Skeletal muscle tissue (tissue), 4 donors: ENCODE results near the gene MPRIP. TPM values are rescaled to one million over a fixed set of nuclear protein-coding genes. Genes with fewer than 3 reads are reported as not detected.
A peak's percentile ranks its signal among the peaks of the same experiment; 100 is the strongest.

Experiments used
- H3K27ac ChIP-seq: one replicate; pipeline ENCODE4 v1.7.0; 2013; ENCODE audit warnings: mild to moderate bottlenecking, low read depth, low read length, inconsistent platforms
- H3K27me3 ChIP-seq, 3 donors: one replicate each; pipeline ENCODE4 v1.7.0; 2013; ENCODE audit warnings: low read length in 3 of 3; ENCODE audit not compliant: control insufficient read depth in 3 of 3, insufficient read depth in 3 of 3
- H3K36me3 ChIP-seq, 3 donors: one replicate each; pipeline ENCODE4 v1.7.0; 2013; ENCODE audit warnings: low read length in 3 of 3; ENCODE audit not compliant: control insufficient read depth in 3 of 3, insufficient read depth in 3 of 3
- H3K4me1 ChIP-seq, 3 donors: one replicate each; pipeline ENCODE4 v1.7.0; 2013; ENCODE audit warnings: low read length in 3 of 3, mild to moderate bottlenecking in 3 of 3; ENCODE audit not compliant: control insufficient read depth in 3 of 3, insufficient read depth in 3 of 3
- H3K4me3 ChIP-seq, 3 donors: one replicate each; pipeline ENCODE4 v1.7.0; 2013; ENCODE audit warnings: low read length in 3 of 3
- H3K9ac ChIP-seq, 3 donors: one replicate each; pipeline ENCODE4 v1.7.0; 2013; ENCODE audit warnings: low read length in 3 of 3, mild to moderate bottlenecking in 3 of 3, moderate library complexity in 2 of 3, low read depth in 1 of 3
- H3K9me3 ChIP-seq, 3 donors: one replicate each; pipeline ENCODE4 v1.7.0; 2013; ENCODE audit warnings: low read length in 3 of 3; ENCODE audit not compliant: control insufficient read depth in 3 of 3
- total RNA-seq: library from RNA; depleted of rRNA; stranded (reverse); fragments of >200 nt; gene quantifications from one replicate; pipeline ENCODE4 v1.2.3, GENCODE V29; 2014
- donor health status: Osteomylitis.

MPRIP gene
- total RNA-seq, 1 donor from 2014 or later: 79.3 TPM

DNA sequence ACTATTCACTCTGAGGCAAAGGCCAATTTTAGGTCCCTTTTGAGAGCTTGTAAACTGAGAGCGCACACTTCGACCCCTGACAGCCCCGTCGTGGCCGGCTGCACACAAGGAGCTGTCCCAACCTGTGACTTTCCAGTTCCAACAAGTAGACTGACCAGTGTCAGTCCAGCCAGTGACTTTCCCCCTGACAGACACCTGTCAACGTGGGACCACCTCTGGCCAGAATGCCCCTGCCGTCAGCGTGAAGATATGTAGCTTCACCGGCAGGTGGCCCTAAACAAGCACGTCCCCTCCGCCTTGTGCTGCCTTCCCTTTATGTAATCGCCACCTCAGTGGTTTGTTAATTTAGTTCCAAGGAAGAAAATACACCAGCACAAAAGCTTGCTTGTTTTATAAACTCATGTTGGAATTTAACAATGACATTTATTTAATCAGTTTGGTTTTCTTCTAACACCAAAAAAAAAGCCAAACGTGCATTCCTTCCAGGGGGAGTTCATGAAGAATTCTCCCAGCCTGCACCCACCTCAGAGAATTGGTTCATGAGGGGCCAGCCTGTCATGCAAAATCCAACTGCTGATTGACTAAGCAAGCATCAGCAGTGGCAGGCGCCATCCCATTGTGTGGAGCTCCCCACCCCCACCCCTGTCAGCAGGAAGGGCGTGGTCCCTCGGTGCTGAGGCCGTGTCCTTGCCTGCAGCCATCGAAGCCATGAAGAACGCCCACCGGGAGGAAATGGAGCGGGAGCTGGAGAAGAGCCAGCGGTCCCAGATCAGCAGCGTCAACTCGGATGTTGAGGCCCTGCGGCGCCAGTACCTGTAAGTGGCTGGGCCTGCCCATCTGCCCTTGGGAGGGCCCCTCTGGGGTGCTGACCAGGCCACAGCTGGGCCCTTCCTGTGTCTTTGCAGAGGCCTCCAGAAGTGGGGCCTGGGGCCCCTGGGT, 130.0 kb downstream of the MPRIP start:
- Histone ChIP-seq H3K4me3 (no peak overlapping the region), H3K27me3 (no peaks in the 10 kb centered on the region), H3K9me3 (no peaks in the 10 kb centered on the region), H3K27ac (no peak overlapping the region), H3K36me3 (peaks cover 68 to 83% (median 81%) of the 10 kb centered on the region in 3 donors), H3K9ac (peak overlapping the region in 1 of 3 donors; percentile 33), H3K4me1 (peaks cover 0 to 20% (median 0%) of the 10 kb centered on the region in 3 donors)

DNA sequence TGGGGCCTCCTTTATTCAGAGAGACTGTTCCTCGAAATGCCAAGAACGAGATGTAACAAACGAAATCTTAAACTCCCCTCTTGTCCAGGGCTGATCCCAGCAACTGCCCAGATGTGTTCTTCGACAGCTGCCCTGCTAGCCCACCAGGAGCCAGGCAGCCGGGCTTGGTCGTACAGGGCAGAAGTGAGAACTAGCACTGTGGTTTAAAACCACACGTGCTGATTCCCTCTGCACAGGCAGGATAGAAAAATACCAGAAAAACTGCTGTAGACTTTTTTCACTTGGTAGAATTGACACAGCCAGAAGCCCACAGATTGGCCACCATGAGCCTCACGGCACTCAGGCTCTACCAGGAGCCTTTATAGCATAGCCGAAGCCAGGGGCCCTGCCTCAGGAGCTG, 130.7 kb downstream of the MPRIP start:
- no peaks in the 10 kb centered on the region for H3K27me3 ChIP-seq
- no peaks in the 10 kb centered on the region for H3K9me3 ChIP-seq
- peak overlapping the region in 1 of 3 donors; percentile 33 for H3K9ac ChIP-seq
- no peak overlapping the region for H3K27ac ChIP-seq
- H3K4me1 ChIP-seq: peaks cover 0 to 20% (median 0%) of the 10 kb centered on the region in 3 donors
- H3K4me3 ChIP-seq: no peak overlapping the region
- H3K36me3 ChIP-seq: peaks cover 69 to 82% (median 81%) of the 10 kb centered on the region in 3 donors

DNA sequence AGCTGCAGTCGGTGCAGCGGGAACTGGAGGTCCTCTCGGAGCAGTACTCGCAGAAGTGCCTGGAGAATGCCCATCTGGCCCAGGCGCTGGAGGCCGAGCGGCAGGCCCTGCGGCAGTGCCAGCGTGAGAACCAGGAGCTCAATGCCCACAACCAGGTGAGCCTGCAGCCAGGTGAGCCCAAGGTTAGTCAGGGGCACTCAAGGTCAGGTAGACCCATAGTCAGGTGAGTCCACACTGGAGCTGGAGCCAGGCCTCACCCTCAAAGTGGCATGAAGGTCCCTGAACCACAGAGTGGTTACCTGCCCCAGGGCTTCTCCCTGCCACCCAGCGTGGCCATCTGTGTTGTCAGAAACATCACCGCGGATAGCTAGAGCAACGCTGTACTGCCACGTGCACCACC, 131.7 kb downstream of the MPRIP start:
- Histone ChIP-seq H3K4me1 (peaks cover 0 to 20% (median 0%) of the 10 kb centered on the region in 3 donors), H3K27me3 (no peaks in the 10 kb centered on the region), H3K27ac (no peak overlapping the region), H3K9ac (no peak overlapping the region), H3K9me3 (no peaks in the 10 kb centered on the region), H3K36me3 (peaks cover 66 to 81% (median 81%) of the 10 kb centered on the region in 3 donors), H3K4me3 (no peak overlapping the region)

DNA sequence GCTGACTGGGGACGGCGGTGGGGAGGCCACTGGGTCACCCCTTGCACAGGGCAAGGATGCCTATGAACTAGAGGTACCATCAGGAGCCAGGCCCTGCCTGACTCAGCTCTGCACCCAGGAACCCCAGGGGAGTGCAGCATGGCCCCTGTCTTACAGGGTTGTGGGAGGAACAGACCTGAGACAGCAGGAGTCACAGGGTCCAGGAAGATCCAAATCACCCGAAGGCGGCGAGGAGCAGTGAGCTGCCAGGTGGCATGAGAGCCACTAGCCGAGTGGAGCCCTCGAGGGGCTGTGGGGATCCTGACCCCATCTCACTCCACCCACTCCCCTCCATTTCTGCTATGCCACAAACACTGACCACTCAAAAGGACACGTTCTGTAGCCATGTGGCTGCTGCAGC, 133.1 kb downstream of the MPRIP start:
- Histone ChIP-seq H3K9me3 (no peaks in the 10 kb centered on the region), H3K36me3 (peaks cover 74 to 84% (median 84%) of the 10 kb centered on the region in 3 donors), H3K9ac (no peak overlapping the region), H3K27me3 (no peaks in the 10 kb centered on the region), H3K27ac (no peak overlapping the region), H3K4me3 (no peak overlapping the region), H3K4me1 (peaks cover 0 to 23% (median 5%) of the 10 kb centered on the region in 3 donors)

DNA sequence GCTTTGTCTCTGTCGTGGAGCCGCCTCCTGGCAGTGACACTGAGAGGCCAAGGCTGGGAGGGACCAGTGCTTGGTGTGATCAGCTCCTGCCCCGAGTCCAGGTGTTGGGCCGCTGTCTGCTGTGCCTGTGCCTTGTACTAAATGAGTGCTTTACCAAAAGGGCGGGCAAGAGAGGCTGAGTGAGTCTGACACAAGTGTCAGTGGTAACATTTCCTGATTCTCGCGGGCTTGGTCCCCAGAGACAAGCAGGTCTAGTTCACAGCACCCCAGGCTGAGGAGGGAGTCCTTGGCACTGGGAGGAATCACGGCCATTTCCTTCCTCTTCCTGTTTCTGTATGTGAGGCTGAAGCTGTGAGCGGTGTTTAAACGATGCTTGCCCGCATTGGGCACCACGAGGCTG, 133.7 kb downstream of the MPRIP start:
- no peaks in the 10 kb centered on the region for H3K9me3 ChIP-seq
- peaks cover 0 to 19% (median 10%) of the 10 kb centered on the region in 3 donors for H3K4me1 ChIP-seq
- no peak overlapping the region for H3K4me3 ChIP-seq
- H3K27me3 ChIP-seq: no peaks in the 10 kb centered on the region
- peaks cover 80 to 88% (median 87%) of the 10 kb centered on the region in 3 donors for H3K36me3 ChIP-seq
- no peak overlapping the region for H3K9ac ChIP-seq
- H3K27ac ChIP-seq: no peak overlapping the region

- Histone ChIP-seq H3K9ac (no peak overlapping the region), H3K27me3 (no peaks in the 10 kb centered on the region), H3K4me1 (peaks cover 0 to 15% (median 10%) of the 10 kb centered on the region in 3 donors), H3K4me3 (no peak overlapping the region), H3K9me3 (no peaks in the 10 kb centered on the region), H3K27ac (no peak overlapping the region), H3K36me3 (peaks cover 84 to 92% (median 89%) of the 10 kb centered on the region in 3 donors)
Measured at GRCh38 chr17:17176341-17176740, 134.1 kb downstream of the MPRIP start.

DNA sequence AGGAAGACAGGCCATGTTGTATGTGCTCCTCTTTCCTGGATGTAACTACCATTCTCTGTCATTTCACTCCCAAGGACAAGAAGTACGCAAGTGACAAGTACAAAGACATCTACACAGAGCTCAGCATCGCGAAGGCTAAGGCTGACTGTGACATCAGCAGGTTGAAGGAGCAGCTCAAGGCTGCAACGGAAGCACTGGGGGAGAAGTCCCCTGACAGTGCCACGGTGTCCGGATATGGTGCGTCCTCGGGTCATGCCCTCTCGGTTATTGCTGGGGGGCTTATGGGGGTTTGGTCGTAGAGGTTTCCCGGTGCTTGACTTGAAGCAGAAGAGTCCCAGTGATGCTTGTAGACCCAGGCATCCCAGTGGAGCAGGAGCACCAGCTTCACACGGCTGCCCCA, 134.9 kb downstream of the MPRIP start:
- H3K4me3 ChIP-seq: no peak overlapping the region
- peaks cover 85 to 93% (median 89%) of the 10 kb centered on the region in 3 donors for H3K36me3 ChIP-seq
- H3K27me3 ChIP-seq: no peaks in the 10 kb centered on the region
- H3K4me1 ChIP-seq: peaks cover 0 to 15% (median 10%) of the 10 kb centered on the region in 3 donors
- H3K27ac ChIP-seq: no peak overlapping the region
- no peak overlapping the region for H3K9ac ChIP-seq
- H3K9me3 ChIP-seq: no peaks in the 10 kb centered on the region

- Histone ChIP-seq H3K4me1 (peaks cover 0 to 13% (median 10%) of the 10 kb centered on the region in 3 donors), H3K27me3 (no peaks in the 10 kb centered on the region), H3K36me3 (peaks cover 75 to 92% (median 83%) of the 10 kb centered on the region in 3 donors)
Measured at GRCh38 chr17:17179371-17179827, 137.1 kb downstream of the MPRIP start.

DNA sequence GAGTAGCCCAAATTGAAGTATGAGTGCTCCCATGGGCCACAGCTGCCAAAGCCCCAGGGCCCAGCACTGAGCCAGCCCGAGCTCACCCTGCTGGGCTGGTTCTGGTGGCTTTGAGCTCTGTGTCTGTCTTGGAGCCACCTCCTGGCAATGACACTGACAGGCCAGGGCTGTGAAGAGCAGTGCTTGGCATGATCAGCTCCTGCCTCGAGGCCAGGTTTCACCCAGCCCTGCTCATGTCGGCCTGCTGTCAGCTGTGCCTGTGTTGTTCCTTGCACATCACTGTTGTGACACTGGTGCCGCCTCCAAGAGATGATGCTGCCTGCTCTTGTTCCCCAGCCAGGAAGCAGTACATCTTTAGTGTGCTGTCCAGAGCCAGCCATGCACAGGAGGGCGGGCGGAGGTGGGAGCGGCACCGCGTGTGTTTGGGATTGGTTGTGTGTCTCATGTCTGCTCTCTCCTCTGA, 137.9 kb downstream of the MPRIP start:
- H3K36me3 ChIP-seq: peaks cover 70 to 87% (median 77%) of the 10 kb centered on the region in 3 donors
- no peak overlapping the region for H3K4me3 ChIP-seq
- H3K4me1 ChIP-seq: peaks cover 0 to 19% (median 17%) of the 10 kb centered on the region in 3 donors
- H3K27ac ChIP-seq: peak overlapping the region; percentile 34
- H3K9me3 ChIP-seq: no peaks in the 10 kb centered on the region
- no peaks in the 10 kb centered on the region for H3K27me3 ChIP-seq
- peak overlapping the region in 1 of 3 donors; percentile 33 for H3K9ac ChIP-seq

More at GRCh38 chr17:17179371-17179827, 137.1 kb downstream of the MPRIP start:
- Histone ChIP-seq H3K4me3 (no peak overlapping the region), H3K9me3 (no peaks in the 10 kb centered on the region), H3K9ac (peak overlapping the region in 1 of 3 donors; percentile 20), H3K27ac (peak overlapping the region; percentile 34)
